HEK293T (cell line): ENCODE data around the gene ENKD1.

Experiments
- CTCF ChIA-PET: fragments of 350-600 bp; formaldehyde crosslinking; extraction: SDS; loops from one replicate; lab custom pipeline; 2021; ENCODE audit warnings: antibody characterized with exemption, inconsistent platforms; lab: Yijun Ruan, JAX
- POLR2A ChIA-PET: fragments of 350-600 bp; formaldehyde crosslinking; extraction: SDS; loops from one replicate; lab custom pipeline; 2020; ENCODE audit warnings: antibody characterized with exemption, inconsistent platforms; lab: Yijun Ruan, JAX
- DNase-seq: peaks from one replicate; pipeline ENCODE4 v3.0.0; 2012; ENCODE audit warnings: mixed read lengths; ENCODE audit errors: extremely low spot score
- ARNT ChIP-seq: fragments of 450-650 bp; IDR thresholded peaks from 2 replicates; pipeline ENCODE4 v1.6.1; 2017; ENCODE audit warnings: mild to moderate bottlenecking
- BHLHE40 ChIP-seq: fragments of 450-650 bp; IDR thresholded peaks from 2 replicates; pipeline ENCODE4 v1.6.1; 2016; ENCODE audit warnings: mild to moderate bottlenecking, moderate library complexity, borderline replicate concordance
- CTBP1 ChIP-seq: fragments of 450-650 bp; IDR thresholded peaks from 2 replicates; pipeline ENCODE4 v1.6.1; 2016; ENCODE audit warnings: borderline replicate concordance
- ELF4 ChIP-seq: fragments of 450-650 bp; IDR thresholded peaks from 2 replicates; pipeline ENCODE4 v1.6.1; 2017; ENCODE audit warnings: antibody characterized with exemption
- FOXA1 ChIP-seq: fragments of 450-650 bp; IDR thresholded peaks from 2 replicates; pipeline ENCODE4 v1.6.1; 2016; ENCODE audit warnings: mild to moderate bottlenecking
- FOXK2 ChIP-seq: fragments of 450-650 bp; IDR thresholded peaks from 2 replicates; pipeline ENCODE4 v1.6.1; 2016; ENCODE audit warnings: mild to moderate bottlenecking
- FOXM1 ChIP-seq: fragments of 450-650 bp; IDR thresholded peaks from 2 replicates; pipeline ENCODE4 v1.6.1; 2017; ENCODE audit warnings: mild to moderate bottlenecking, borderline replicate concordance
- HDGF ChIP-seq: fragments of 450-650 bp; IDR thresholded peaks from 2 replicates; pipeline ENCODE4 v1.6.1; 2017; ENCODE audit warnings: antibody characterized with exemption, borderline replicate concordance
- L3MBTL2 ChIP-seq: fragments of 450-650 bp; conservative IDR thresholded peaks from 2 replicates; pipeline ENCODE4 v1.6.1; 2016; ENCODE audit warnings: mild to moderate bottlenecking
- LEF1 ChIP-seq: fragments of 450-650 bp; IDR thresholded peaks from 2 replicates; pipeline ENCODE4 v1.6.1; 2017; ENCODE audit warnings: mild to moderate bottlenecking, borderline replicate concordance
- NFRKB ChIP-seq: fragments of 450-650 bp; IDR thresholded peaks from 2 replicates; pipeline ENCODE4 v1.6.1; 2016; ENCODE audit warnings: mild to moderate bottlenecking, moderate library complexity
- PKNOX1 ChIP-seq: fragments of 450-650 bp; IDR thresholded peaks from 2 replicates; pipeline ENCODE4 v1.6.1; 2016
- SP1 ChIP-seq: fragments of 450-650 bp; IDR thresholded peaks from 2 replicates; pipeline ENCODE4 v1.6.1; 2017
- SUZ12 ChIP-seq: fragments of 450-650 bp; IDR thresholded peaks from 2 replicates; pipeline ENCODE4 v1.6.1; 2016; ENCODE audit warnings: mild to moderate bottlenecking
- TARDBP ChIP-seq: fragments of 450-650 bp; IDR thresholded peaks from 2 replicates; pipeline ENCODE4 v1.6.1; 2016
- ZNF384 ChIP-seq: fragments of 450-650 bp; IDR thresholded peaks from 2 replicates; pipeline ENCODE4 v1.6.1; 2016

ENKD1 gene

GRCh38 chr16:67657017-67657608 lies 9.4 kb downstream of the ENKD1 start:
- DNase-seq = no peak
- CTCF ChIA-PET = interaction anchor here (0.7 kb wide), 1 partner anchor 227 kb away, joined by 3 read pairs; no protein-coding TSS in a partner anchor
- POLR2A ChIA-PET = interaction anchor here (1.0 kb wide), 1 partner anchor 132 kb away, joined by 3 read pairs; no protein-coding TSS in a partner anchor
- no peak for TF ChIP-seq FOXA1
- no peak for TF ChIP-seq ARNT
- TF ChIP-seq TARDBP = no peak
- no peak for TF ChIP-seq SUZ12
- TF ChIP-seq PKNOX1 = no peak
- TF ChIP-seq L3MBTL2 = no peak

GRCh38 chr16:67656344-67657016 lies 10.1 kb downstream of the ENKD1 start:
- ChIA-PET POLR2A (interaction anchor here (0.8 kb wide), 1 partner anchor 143 kb away, joined by 3 read pairs; no protein-coding TSS in a partner anchor), CTCF (interaction anchor here (0.7 kb wide), 1 partner anchor 228 kb away, joined by 3 read pairs; no protein-coding TSS in a partner anchor)
- DNase-seq = no peak
- TF ChIP-seq ELF4 (no peak), CTBP1 (no peak), ZNF384 (no peak), PKNOX1 (no peak)

GRCh38 chr16:67655363-67655762 lies 11.2 kb downstream of the ENKD1 start:
- ChIA-PET CTCF (no interaction called here), POLR2A (no interaction called here)
- DNase-seq = no peak
- no peak for TF ChIP-seq ELF4
- TF ChIP-seq FOXA1 = no peak
- TF ChIP-seq LEF1 = no peak
- TF ChIP-seq ARNT = no peak
- no peak for TF ChIP-seq SP1
- TF ChIP-seq CTBP1 = no peak
- no peak for TF ChIP-seq NFRKB
- TF ChIP-seq L3MBTL2 = no peak
- no peak for TF ChIP-seq SUZ12
- TF ChIP-seq FOXK2 = no peak
- TF ChIP-seq FOXM1 = no peak
- no peak for TF ChIP-seq ZNF384
- TF ChIP-seq HDGF = no peak

GRCh38 chr16:67654403-67654911 lies 12.1 kb downstream of the ENKD1 start:
- no peak for DNase-seq
- TF ChIP-seq LEF1 (no peak), SUZ12 (no peak), HDGF (no peak), CTBP1 (no peak), FOXK2 (no peak), BHLHE40 (no peak), ELF4 (no peak), L3MBTL2 (no peak), ZNF384 (no peak), TARDBP (no peak), FOXA1 (no peak), FOXM1 (no peak), SP1 (no peak)
- ChIA-PET CTCF (no interaction called here), POLR2A (no interaction called here)

- CTCF ChIA-PET = no interaction called here
- no peak for DNase-seq
- POLR2A ChIA-PET = no interaction called here
- no peak for TF ChIP-seq FOXM1
- TF ChIP-seq BHLHE40 = no peak
- TF ChIP-seq SUZ12 = no peak
- no peak for TF ChIP-seq SP1
- TF ChIP-seq FOXA1 = no peak
- TF ChIP-seq NFRKB = no peak
- TF ChIP-seq LEF1 = no peak
- no peak for TF ChIP-seq ELF4
- no peak for TF ChIP-seq ARNT
- no peak for TF ChIP-seq PKNOX1
- no peak for TF ChIP-seq CTBP1
- no peak for TF ChIP-seq HDGF
- TF ChIP-seq L3MBTL2 = no peak
- no peak for TF ChIP-seq ZNF384
- no peak for TF ChIP-seq TARDBP
- no peak for TF ChIP-seq FOXK2
Measured at GRCh38 chr16:67653789-67654402, 12.7 kb downstream of the ENKD1 start.

GRCh38 chr16:67653128-67653788 lies 13.3 kb downstream of the ENKD1 start:
- POLR2A ChIA-PET = interaction anchor here (0.5 to 1.2 kb wide), 3 partner anchors 109 to 213 kb away, joined by 3 to 4 read pairs (median 3); no protein-coding TSS in a partner anchor
- CTCF ChIA-PET = no interaction called here

More at GRCh38 chr16:67653128-67653788, 13.3 kb downstream of the ENKD1 start:
- peak; percentile 46 for DNase-seq
- no peak for TF ChIP-seq FOXK2
- TF ChIP-seq ARNT = peak; percentile 40; the same call in 1 of the 2 replicates
- TF ChIP-seq FOXM1 = no peak
